Measurements from ENCODE around the gene DLG1.

- no peak for TF ChIP-seq CTCF (IDR thresholded peaks at IDR 0.05 in 2 of 3, conservative IDR thresholded peaks at IDR 0.05 in 1 of 3; ENCODE audit: borderline replicate concordance in 1 of 3, insufficient read depth in 1 of 3, low read depth in 2 of 3, low read length in 2 of 3)
- no peak for TF ChIP-seq JUND (IDR thresholded peaks at IDR 0.05)
- TF ChIP-seq SRF (IDR thresholded peaks at IDR 0.05; ENCODE audit: low read depth), result no peak
- TF ChIP-seq POLR2AphosphoS5 (IDR thresholded peaks at IDR 0.05; ENCODE audit: low read depth, low read length), result no peak
- TF ChIP-seq EZH2 (IDR thresholded peaks at IDR 0.05), result no peak
Measured at GRCh38 chr3:196997311-196997710, 301.1 kb downstream of the DLG1 start.

All from HCT116 (cell line).